ENCODE data around the gene POLR3G.

The POLR3G gene

GRCh38 chr5:90551376-90551775 lies 76.7 kb downstream of the POLR3G start:
- DNase-seq (ENCODE audit: low spot score): no peak

DNA sequence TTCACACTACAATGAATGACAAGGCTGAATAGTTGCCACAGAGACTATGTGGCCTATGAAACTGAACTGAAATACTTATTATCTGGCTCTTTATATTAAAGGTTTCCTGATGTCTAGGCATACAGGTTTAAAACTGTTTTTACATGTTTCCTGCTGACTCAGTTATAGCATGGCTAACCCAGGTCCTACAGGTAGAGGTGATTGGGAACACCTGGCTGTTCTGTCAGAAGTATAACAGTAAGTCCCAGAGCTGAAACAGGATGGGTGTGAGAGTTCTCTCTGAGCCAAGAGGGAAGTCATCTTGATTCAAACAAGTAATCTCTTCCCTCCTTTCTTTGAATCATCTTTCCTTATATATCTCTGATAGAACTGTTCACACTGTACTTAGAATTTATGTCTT lies 79.0 kb downstream of the POLR3G start:
- no peak for DNase-seq (ENCODE audit: low spot score)

DNA sequence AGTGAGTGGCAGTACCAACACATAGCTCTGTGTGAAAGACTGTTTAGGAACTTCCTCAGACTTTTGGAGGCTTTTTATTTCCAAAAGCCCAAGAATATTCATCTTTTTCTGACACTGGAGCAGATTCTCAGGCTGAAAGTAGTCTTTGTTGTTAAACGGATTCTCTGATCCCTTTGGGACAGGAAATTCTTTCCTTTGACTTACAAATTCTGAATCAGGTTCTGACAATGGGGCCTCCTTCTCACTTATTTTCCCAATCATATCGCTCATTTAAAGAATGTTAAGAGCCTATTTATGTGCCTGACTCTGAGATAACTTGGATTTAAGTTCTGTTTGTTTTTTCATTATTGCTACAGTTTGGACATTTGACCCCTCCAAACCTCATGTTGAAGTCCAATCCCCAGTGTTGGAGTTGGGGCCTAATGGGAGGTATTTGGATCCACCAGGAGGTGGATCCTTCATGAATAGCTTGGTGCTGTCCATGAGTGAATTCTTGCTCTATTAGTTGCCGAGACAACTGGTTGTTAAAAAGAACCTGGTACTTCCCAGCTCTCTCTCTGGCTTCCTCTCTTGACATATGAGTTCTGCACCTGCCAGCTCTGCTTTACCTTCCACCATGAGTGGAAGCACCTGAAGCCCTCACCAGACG lies 79.8 kb downstream of the POLR3G start:
- no peak for DNase-seq (ENCODE audit: low spot score)

DNA sequence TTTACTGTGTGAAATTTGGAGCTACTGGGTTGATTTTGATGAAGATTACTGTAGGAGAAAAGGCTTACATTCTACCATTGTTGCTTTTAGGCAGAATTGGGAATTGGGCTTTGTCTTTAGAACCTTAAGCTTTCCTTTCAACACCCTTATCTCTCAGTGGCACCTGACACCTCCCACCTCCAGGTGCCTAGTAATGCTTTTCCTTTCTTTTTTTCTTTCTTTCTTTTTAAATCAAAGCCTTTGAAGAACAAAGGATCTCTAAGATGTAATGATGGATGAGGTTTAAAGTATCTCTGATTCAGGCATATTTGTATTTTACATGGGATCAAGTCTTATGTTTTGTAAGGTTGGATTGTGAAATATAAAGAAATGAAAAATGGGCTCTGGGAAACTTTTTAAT lies 81.0 kb downstream of the POLR3G start:
- DNase-seq (ENCODE audit: low spot score): no peak

GRCh38 chr5:90557391-90557790 lies 82.7 kb downstream of the POLR3G start:
- DNase-seq (ENCODE audit: low spot score): no peak

GRCh38 chr5:90557871-90558270 lies 83.2 kb downstream of the POLR3G start:
- no peak for DNase-seq (ENCODE audit: low spot score)

GRCh38 chr5:90558344-90559192 lies 83.9 kb downstream of the POLR3G start, which contains the start of gene ADGRV1:
Gene ADGRV1, plus strand, starts transcription at chr5:90558797. Its CDS starts 99 bp downstream, at chr5:90558896.
- no peak for DNase-seq (ENCODE audit: low spot score)

DNA sequence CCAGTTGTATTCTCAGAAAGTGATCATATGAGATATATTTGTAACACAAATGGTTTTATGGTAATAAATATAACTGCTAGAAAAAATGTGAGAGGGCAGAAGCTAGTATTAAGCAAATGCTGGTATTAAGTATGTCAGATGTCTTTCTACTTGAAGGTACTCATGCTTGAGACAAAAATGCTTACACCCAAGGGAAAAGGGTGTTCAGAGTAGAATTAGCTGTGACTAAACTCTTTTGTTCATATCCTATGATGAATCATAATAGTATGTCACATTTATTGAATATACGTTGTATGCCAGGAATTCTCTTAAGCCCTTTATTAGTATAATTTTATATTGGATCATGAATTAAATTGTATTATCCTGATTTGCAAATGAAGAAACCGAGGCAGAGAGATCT lies 86.1 kb downstream of the POLR3G start:
- DNase-seq (ENCODE audit: low spot score): no peak

GRCh38 chr5:90561766-90562165 lies 87.1 kb downstream of the POLR3G start:
- DNase-seq (ENCODE audit: low spot score): no peak

DNA sequence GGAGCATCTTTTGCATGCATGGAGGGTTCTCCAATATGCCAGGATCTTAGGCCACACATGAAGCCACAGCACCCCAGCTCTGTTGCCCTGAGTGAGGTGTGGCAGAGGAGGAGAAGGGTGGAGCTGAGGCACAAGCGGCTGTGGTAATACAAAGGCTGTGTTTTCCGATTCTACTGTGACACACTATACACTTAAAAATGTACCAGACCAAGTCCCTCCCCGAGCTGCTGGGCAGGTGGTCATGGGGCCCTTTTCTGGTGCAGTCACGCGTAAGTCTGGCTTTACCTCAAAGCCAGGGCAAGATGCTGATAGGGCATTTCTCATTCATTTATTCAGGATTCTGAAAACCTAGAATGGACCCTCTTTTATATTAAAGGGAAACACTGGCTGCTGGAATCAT lies 87.7 kb downstream of the POLR3G start:
- no peak for DNase-seq (ENCODE audit: low spot score)

GRCh38 chr5:90563108-90563507 lies 88.4 kb downstream of the POLR3G start:
- DNase-seq (ENCODE audit: low spot score): no peak
